Activated naive CD8-positive, alpha-beta T cell treated with anti-CD3 and anti-CD28 coated beads for 36 hours (primary cell): ENCODE results near the gene SAMD5. TPM values are rescaled to one million over a fixed set of nuclear protein-coding genes. Genes with fewer than 3 reads are reported as not detected.
"Not testable (repeated sequence)": the region's sequence is repeated elsewhere in the genome, so short reads cannot be mapped to it uniquely, and the experiment has no call there.

Experiments used
- DNase-seq: peaks from one replicate; pipeline ENCODE4 v3.0.0; 2021
- H3K27ac Mint-ChIP-seq: one replicate; pipeline ENCODE4 v1.8.0; 2022; ENCODE audit warnings: mild to moderate bottlenecking, moderate library complexity, mixed read lengths
- H3K27me3 Mint-ChIP-seq: one replicate; pipeline ENCODE4 v1.8.0; 2022; ENCODE audit warnings: mild to moderate bottlenecking, mixed read lengths
- H3K36me3 Mint-ChIP-seq: one replicate; pipeline ENCODE4 v1.8.0; 2021; ENCODE audit warnings: mild to moderate bottlenecking, mixed read lengths
- H3K4me1 Mint-ChIP-seq: one replicate; pipeline ENCODE4 v1.8.0; 2021; ENCODE audit warnings: mixed read lengths
- H3K4me3 Mint-ChIP-seq: one replicate; pipeline ENCODE4 v1.8.0; 2022; ENCODE audit warnings: mild to moderate bottlenecking, moderate library complexity, mixed read lengths
- H3K9me3 Mint-ChIP-seq: one replicate; pipeline ENCODE4 v1.8.0; 2022; ENCODE audit warnings: mixed read lengths
- total RNA-seq, 2 experiments: library from RNA; stranded (reverse); gene quantifications; one replicate each; pipeline ENCODE4 v1.2.3, GENCODE V29; 2021

Gene SAMD5
- total RNA-seq, 2 experiments from 2014 or later, result not detected

GRCh38 chr6:147510929-147511590, 2.6 kb downstream of the SAMD5 start:
- H3K36me3 Mint-ChIP-seq, result no peaks in the 10 kb centered on the region
- no peak overlapping the region for H3K4me3 Mint-ChIP-seq
- H3K9me3 Mint-ChIP-seq, result no peaks in the 10 kb centered on the region
- no peak for DNase-seq
- H3K27me3 Mint-ChIP-seq, result peaks cover 66% of the 10 kb centered on the region
- no peak overlapping the region for H3K27ac Mint-ChIP-seq
- peaks cover 9% of the 10 kb centered on the region for H3K4me1 Mint-ChIP-seq

GRCh38 chr6:147514831-147515230, 6.3 kb downstream of the SAMD5 start:
- Mint-ChIP-seq H3K9me3 (no peaks in the 10 kb centered on the region), H3K36me3 (no peaks in the 10 kb centered on the region), H3K27me3 (peaks cover 39% of the 10 kb centered on the region), H3K4me3 (no peak overlapping the region), H3K4me1 (no peaks in the 10 kb centered on the region), H3K27ac (no peak overlapping the region)
- DNase-seq, result no peak

GRCh38 chr6:147515327-147515726, 6.8 kb downstream of the SAMD5 start:
- no peak overlapping the region for H3K4me3 Mint-ChIP-seq
- no peak for DNase-seq
- peaks cover 36% of the 10 kb centered on the region for H3K27me3 Mint-ChIP-seq
- H3K9me3 Mint-ChIP-seq, result no peaks in the 10 kb centered on the region
- no peaks in the 10 kb centered on the region for H3K36me3 Mint-ChIP-seq
- H3K4me1 Mint-ChIP-seq, result no peaks in the 10 kb centered on the region
- no peak overlapping the region for H3K27ac Mint-ChIP-seq

- Mint-ChIP-seq H3K27me3 (peaks cover 33% of the 10 kb centered on the region), H3K36me3 (no peaks in the 10 kb centered on the region), H3K4me1 (no peaks in the 10 kb centered on the region), H3K9me3 (no peaks in the 10 kb centered on the region), H3K27ac (no peak overlapping the region), H3K4me3 (no peak overlapping the region)
- no peak for DNase-seq
These were observed 14.1 kb downstream of the SAMD5 start for GRCh38 chr6:147522597-147522996.

GRCh38 chr6:147525519-147526209, 17.2 kb downstream of the SAMD5 start:
- Mint-ChIP-seq H3K9me3 (no peaks in the 10 kb centered on the region), H3K27ac (no peak overlapping the region), H3K27me3 (peaks cover 30% of the 10 kb centered on the region), H3K4me3 (no peak overlapping the region), H3K4me1 (peaks cover 8% of the 10 kb centered on the region), H3K36me3 (no peaks in the 10 kb centered on the region)
- no peak for DNase-seq

- DNase-seq, result no peak
- H3K4me3 Mint-ChIP-seq, result no peak overlapping the region
- H3K27me3 Mint-ChIP-seq, result peaks cover 30% of the 10 kb centered on the region
- H3K27ac Mint-ChIP-seq, result no peak overlapping the region
- no peaks in the 10 kb centered on the region for H3K36me3 Mint-ChIP-seq
- H3K4me1 Mint-ChIP-seq, result peaks cover 10% of the 10 kb centered on the region
- no peaks in the 10 kb centered on the region for H3K9me3 Mint-ChIP-seq
These were observed 18.7 kb downstream of the SAMD5 start for GRCh38 chr6:147527197-147527596.

- Mint-ChIP-seq H3K9me3 (no peaks in the 10 kb centered on the region), H3K36me3 (no peaks in the 10 kb centered on the region)
These were observed 20.1 kb downstream of the SAMD5 start for GRCh38 chr6:147528511-147529145.

GRCh38 chr6:147530132-147531060, 21.9 kb downstream of the SAMD5 start:
- H3K4me1 Mint-ChIP-seq, result peaks cover 10% of the 10 kb centered on the region
- no peak for DNase-seq

More at GRCh38 chr6:147528511-147529145, 20.1 kb downstream of the SAMD5 start:
- Mint-ChIP-seq H3K4me3 (no peak overlapping the region), H3K4me1 (peaks cover 10% of the 10 kb centered on the region), H3K27me3 (peaks cover 36% of the 10 kb centered on the region), H3K27ac (no peak overlapping the region)
- DNase-seq, result no peak

GRCh38 chr6:147531321-147531720, 22.8 kb downstream of the SAMD5 start:
- Mint-ChIP-seq H3K27me3 (peaks cover 33% of the 10 kb centered on the region), H3K4me1 (peaks cover 10% of the 10 kb centered on the region), H3K4me3 (no peak overlapping the region)

More at GRCh38 chr6:147530132-147531060, 21.9 kb downstream of the SAMD5 start:
- Mint-ChIP-seq H3K9me3 (no peaks in the 10 kb centered on the region), H3K27me3 (peaks cover 33% of the 10 kb centered on the region), H3K36me3 (no peaks in the 10 kb centered on the region), H3K27ac (no peak overlapping the region), H3K4me3 (no peak overlapping the region)

GRCh38 chr6:147534116-147534860, 25.8 kb downstream of the SAMD5 start:
- Mint-ChIP-seq H3K36me3 (no peaks in the 10 kb centered on the region), H3K4me1 (peaks cover 10% of the 10 kb centered on the region), H3K27me3 (peaks cover 31% of the 10 kb centered on the region), H3K9me3 (no peaks in the 10 kb centered on the region), H3K4me3 (no peak overlapping the region), H3K27ac (no peak overlapping the region)
- no peak for DNase-seq

More at GRCh38 chr6:147531321-147531720, 22.8 kb downstream of the SAMD5 start:
- H3K36me3 Mint-ChIP-seq, result no peaks in the 10 kb centered on the region
- H3K9me3 Mint-ChIP-seq, result no peaks in the 10 kb centered on the region
- no peak for DNase-seq
- no peak overlapping the region for H3K27ac Mint-ChIP-seq

GRCh38 chr6:147538821-147539220, 30.3 kb downstream of the SAMD5 start:
- H3K36me3 Mint-ChIP-seq, result no peaks in the 10 kb centered on the region
- peaks cover 5% of the 10 kb centered on the region for H3K9me3 Mint-ChIP-seq
- peaks cover 14% of the 10 kb centered on the region for H3K27me3 Mint-ChIP-seq
- H3K4me1 Mint-ChIP-seq, result no peaks in the 10 kb centered on the region
- H3K4me3 Mint-ChIP-seq, result no peak overlapping the region
- DNase-seq, result no peak
- H3K27ac Mint-ChIP-seq, result no peak overlapping the region

- Mint-ChIP-seq H3K4me3 (no peak overlapping the region), H3K9me3 (peaks cover 5% of the 10 kb centered on the region), H3K27me3 (peaks cover 7% of the 10 kb centered on the region), H3K27ac (no peak overlapping the region), H3K4me1 (no peaks in the 10 kb centered on the region), H3K36me3 (no peaks in the 10 kb centered on the region)
- DNase-seq, result no peak
These were observed 31.6 kb downstream of the SAMD5 start for GRCh38 chr6:147540075-147540474.

GRCh38 chr6:147542436-147542835, 33.9 kb downstream of the SAMD5 start:
- H3K4me3 Mint-ChIP-seq, H3K27me3 Mint-ChIP-seq, H3K36me3 Mint-ChIP-seq, H3K4me1 Mint-ChIP-seq, DNase-seq, H3K27ac Mint-ChIP-seq, H3K9me3 Mint-ChIP-seq: not testable (repeated sequence)

- no peaks in the 10 kb centered on the region for H3K4me1 Mint-ChIP-seq
- no peak overlapping the region for H3K27ac Mint-ChIP-seq
- no peaks in the 10 kb centered on the region for H3K36me3 Mint-ChIP-seq
- peaks cover 5% of the 10 kb centered on the region for H3K9me3 Mint-ChIP-seq
- no peak for DNase-seq
- peaks cover 4% of the 10 kb centered on the region for H3K27me3 Mint-ChIP-seq
- no peak overlapping the region for H3K4me3 Mint-ChIP-seq
These were observed 35.9 kb downstream of the SAMD5 start for GRCh38 chr6:147544420-147544819.
